Eye (tissue), 1 donor: ENCODE results near the gene SELENOP.
A peak's percentile ranks its signal among the peaks of the same experiment; 100 is the strongest.
"Not testable (repeated sequence)": the region's sequence is repeated elsewhere in the genome, so short reads cannot be mapped to it uniquely, and the experiment has no call there.

Source experiments
- DNase-seq: peaks from one replicate; pipeline ENCODE4 v3.0.0-alpha.2; 2015

The SELENOP gene

DNA sequence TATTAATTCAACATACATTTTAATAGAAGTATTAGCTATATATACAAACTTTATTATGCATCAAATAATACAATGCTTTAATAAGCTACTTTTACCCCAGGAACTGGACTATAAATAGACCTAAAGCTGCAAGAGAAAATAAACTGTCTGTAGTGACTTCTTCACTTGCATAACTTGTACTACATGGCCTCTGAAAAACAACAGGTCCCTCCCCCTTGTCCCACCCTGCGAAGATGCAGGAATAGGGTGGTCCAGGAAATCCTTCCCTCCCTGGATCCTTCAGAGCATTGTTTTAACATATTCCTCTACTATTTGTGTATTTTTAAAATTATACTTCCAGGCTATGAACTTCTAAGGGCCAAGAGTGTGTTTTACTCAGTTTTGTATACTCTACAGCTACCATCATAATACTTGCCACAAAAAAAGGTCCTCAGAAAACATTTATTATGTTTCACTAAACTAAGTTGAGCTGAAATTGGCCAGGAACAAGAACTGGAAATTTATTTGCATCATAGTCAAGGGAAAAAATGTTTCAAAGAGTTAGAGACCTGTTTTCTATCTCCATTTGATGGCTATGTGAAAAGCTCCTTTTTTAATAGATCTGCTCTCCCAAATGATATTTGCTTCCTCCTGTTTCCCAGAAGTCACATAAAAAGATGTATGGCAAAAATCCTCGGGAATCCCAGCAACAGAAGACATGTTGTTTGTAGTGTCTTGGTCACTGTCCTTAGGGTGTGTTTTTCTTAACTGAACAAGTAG is 15.2 kb upstream of the SELENOP start:
- DNase-seq, result no peak

DNA sequence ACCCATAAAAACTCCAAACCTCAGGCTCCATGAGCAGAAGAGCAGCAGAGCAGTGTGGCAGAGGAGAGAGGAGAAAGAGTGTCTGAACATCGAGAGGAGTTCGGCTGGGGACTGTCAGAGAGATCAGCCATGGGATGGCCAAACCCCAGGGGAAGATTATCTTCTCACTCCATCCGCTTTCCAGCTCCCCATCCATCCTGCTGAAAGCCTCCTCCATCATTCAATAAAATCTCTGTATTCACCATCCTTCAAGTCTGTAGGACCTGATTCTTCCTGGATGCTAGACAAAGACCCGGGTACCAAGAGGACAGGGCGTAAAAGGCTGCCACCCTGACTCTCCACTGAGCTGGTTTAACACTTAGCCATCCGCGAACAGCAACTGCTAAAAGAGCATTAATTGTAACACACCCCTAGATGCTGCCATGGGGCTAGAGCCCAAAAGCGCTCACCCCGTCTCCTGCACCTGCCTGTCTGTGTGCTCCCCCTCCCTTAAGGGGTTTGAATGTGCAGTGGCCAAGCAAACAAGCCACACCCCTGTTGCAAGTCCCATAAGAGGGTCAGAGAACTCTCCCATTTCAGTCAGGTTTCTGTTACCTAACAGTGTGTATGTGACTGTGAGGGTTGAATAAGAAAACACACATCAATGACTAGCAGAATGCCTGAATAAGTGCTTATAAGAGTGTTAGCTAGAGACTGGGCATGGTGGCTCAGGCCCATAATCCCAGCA is 13.9 kb upstream of the SELENOP start:
- no peak for DNase-seq

DNA sequence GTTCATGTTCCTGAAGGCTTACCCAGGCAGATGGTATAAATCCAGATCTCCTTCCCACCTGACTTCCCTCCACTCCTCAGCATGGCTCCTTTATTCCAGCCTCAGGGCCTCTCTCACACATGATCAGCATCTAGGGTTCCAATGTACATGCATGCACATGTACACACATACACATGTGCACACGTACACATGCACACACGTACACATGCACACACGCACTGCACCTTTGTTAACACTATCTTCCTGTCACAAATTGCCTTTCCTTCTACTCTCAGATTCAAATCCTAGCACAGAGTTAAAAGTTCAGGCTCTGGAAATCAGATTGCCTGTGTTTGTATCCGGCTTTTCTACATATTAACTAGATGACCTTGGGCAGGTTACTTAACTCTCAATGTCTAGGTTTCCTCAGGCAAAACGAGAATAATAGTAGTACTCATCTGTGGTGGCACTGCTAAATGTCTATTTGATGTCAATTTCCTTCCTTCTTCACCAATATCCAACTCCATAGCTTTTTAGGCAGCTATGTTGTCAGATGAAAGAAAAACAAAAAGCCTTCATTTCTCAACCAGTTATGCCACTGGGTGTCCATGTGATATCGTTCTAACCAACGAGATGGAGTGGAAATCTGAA is 12.8 kb upstream of the SELENOP start:
- no peak for DNase-seq

DNA sequence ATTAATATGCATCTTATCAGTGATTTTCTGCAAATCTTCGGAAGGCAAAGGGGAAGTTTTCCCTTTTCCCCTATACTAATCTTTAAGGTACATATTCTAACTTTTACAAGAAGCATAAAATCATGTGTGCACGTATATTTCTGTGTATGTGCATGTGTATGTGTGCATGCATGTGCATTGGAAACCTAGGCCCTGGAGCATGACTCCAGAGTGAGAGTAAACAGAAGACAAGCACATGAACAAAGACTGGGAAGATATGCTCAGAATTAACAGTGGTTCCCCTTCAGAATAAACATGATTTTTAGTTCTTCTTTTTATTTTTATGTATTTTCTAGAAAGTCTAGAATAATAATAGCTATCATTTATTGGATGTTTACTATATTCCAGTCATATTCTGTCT is 10.9 kb upstream of the SELENOP start:
- DNase-seq, result no peak

DNA sequence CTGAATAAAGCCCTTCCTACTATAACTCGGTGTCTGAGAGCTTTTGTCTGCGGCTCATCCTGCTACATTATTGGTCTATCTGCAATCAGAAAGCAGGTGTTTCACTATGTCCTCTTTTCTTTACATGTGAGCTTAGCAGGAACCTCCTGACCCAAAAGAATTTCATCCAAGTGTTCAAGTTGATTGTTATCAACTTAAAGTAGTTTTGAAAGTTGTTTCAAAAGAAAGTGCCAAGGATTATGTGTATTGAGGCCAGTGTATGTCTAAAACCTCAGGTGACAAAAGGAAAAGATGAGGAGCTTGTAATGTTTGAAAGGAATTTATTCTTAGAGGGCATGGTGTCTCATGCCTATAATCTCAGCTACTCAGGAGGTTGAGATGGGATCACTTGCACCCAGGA is 8.1 kb upstream of the SELENOP start:
- DNase-seq, result no peak

DNA sequence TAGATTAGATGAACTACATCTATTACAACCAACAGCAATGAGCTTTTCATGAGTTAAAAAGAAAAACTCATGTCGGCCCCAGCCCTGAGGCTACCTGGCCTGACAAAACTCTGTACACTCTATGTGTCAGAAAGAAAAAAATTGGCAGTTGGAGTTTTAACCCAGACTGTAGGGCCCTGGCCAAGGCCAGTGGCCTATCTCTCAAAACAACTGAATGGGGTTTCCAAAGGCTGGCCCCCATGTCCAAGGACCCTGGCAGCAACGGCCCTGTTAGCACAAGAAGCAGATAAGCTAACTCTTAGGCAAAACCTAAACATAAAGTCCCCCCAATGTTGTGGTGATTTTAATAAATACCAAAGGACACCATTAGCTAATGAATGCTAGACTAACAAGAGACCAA is 4.9 kb upstream of the SELENOP start:
- not testable (repeated sequence) for DNase-seq

DNA sequence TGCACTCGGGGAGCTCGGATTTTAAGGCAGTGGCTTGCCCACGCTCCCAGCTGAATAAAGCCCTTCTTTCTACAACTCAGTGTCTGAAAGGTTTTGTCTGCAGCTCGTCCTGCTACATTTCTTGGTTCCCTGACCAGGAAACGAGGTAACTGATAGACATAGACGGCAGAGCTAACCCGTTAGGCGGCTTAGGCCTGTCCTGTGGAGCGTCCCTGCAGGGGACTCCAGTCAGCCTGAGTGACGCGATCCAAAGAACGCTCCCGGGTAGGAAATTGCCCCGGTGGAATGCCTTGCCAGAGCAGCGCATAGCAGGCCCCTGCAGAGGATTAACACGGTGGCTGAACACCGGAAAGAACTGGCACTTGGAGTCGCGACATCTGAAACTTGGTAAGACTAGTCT is 1.8 kb upstream of the SELENOP start:
- DNase-seq, result peak; percentile 85

DNA sequence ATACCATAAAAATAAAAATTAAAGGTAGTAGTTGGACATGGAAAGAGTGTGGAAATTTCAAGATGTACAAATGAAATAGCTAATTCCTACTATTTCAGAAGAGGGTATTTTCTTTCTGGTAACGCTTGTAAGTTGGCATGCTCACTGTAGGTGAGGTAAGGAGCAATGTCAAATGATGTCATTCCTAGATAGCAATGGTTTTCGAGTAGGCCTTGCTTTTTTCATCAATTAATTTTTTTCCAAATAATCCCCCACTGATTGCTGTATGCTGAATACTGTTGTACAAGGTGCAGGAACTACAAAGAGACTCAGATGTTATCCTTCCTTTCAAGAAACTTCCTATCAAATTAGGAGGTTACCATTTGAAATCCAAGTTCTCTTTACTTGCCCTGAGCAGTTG is 928 bp upstream of the SELENOP start:
- peak; percentile 11 for DNase-seq

DNA sequence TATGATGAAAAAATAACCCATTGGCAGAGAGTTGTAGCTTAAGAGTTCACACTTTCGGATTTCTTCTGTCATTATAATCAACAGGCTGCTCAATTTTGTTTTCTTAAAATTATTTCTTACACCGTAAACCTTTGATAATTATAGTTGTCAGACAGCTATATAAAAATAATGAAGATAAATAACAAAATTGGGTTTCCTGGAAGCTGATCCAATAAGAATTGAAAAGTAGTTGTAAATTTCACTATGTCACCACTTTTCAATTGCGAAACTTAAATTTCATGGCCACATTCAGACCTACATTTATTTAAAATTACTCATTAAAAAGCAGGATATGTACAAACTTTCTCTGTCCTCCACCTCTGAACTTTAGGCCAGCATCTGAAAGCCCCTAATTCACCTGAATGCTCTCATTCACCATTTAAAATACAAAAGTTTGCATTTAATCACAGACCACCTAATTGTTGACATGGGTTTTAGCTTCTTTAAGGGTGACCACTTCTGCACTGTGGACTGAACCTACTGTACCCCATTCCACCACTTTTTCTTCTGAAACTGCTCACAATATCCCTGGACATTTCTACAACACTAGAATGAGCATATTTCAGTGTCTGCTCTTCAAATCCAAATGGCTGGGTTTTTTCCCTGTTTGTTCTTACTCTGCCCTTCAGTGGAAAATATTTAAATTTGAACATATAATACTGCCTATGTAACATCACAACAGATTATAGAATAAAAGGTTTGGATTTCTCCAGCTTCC is 680 bp downstream of the SELENOP start:
- DNase-seq, result no peak

DNA sequence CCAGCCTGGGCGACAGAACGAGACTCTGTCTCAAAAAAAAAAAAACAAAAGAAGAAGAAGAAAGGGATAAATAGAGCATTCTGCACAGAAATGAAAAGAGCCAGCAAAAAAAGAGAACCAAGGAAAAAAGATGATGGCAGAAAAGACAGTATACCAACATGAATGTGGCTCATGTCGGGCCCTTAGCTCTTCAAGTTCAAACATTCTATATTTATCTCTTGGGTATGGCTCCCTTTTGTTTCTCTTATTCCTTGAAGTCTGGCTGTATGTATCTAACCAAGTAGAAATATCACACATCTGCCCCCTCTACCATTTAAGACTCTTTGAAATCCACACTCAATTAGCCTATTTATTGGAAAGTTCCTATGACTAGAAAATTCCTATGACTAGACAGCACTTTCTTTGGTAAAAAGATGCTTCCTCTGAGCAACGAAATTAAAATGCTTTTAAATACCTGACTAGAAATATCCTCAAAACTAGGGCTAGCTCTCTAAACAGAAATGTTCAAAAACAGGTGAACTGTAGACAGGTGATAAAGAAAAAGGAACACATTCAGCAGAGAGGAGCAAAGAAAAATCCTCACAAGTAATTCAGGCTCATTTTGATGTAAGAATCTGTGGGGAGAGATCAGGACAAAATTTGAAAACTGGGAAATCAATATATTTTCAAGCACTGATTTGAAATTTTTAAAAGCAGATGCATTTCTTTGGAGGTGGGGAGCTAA is 2.6 kb downstream of the SELENOP start:
- no peak for DNase-seq

DNA sequence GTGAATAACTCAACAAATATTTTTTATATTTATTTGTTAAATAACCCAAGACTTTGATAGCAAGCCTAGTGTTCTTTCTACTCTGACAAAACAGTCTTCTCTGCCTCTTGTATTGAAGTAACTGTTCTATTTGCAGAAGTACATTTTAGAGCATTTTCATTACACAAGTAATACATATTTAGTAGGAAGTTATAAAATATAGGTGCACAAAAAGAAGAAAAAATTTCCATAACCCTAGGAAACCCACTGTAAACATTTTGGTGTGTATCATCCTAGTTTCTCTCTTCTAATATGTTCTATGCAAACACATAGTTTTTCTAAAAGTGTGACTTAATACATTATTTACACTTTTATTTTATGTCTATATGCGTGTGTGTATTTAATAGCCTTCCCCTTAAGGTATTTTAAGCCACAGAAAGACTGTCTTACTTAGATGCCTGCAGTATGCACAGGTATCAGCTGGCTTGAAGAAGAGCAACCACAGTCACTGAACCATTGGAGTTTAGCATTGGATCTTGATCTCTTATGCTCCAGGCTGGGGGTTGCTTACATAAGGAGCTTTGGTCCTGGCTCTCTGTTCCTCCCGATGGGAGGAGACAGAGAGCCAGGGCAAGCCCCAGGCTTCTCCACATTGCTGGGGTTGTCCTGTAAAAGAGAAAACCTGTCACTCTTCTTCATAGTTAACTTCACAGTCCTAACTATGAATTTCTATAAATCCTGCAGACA is 3.8 kb downstream of the SELENOP start:
- no peak for DNase-seq

DNA sequence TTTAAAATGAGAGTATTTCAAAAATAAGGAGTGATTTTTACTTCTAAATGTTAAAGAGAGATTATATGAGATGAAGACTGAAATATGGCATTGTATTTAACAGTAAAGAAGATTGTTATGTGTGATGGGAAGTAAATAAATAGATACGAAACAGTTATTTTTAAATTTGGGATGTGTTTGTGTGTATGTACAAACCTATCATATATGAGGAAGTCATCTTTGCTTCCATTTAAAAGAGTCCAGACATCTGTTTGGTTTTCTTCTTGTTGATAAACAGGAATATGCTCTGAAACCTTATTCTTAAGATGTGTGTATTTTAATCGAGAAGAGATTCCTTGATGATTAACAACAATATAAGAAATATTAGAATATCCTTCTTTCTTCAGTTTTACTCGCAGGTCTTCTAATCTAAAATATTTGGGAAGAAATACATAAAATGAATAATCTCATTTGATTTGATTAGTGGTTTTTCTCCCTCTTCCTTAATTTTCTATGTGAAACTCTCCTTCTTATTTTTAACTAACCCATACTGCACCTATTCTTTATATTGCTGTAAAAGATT is 4.9 kb downstream of the SELENOP start:
- no peak for DNase-seq

DNA sequence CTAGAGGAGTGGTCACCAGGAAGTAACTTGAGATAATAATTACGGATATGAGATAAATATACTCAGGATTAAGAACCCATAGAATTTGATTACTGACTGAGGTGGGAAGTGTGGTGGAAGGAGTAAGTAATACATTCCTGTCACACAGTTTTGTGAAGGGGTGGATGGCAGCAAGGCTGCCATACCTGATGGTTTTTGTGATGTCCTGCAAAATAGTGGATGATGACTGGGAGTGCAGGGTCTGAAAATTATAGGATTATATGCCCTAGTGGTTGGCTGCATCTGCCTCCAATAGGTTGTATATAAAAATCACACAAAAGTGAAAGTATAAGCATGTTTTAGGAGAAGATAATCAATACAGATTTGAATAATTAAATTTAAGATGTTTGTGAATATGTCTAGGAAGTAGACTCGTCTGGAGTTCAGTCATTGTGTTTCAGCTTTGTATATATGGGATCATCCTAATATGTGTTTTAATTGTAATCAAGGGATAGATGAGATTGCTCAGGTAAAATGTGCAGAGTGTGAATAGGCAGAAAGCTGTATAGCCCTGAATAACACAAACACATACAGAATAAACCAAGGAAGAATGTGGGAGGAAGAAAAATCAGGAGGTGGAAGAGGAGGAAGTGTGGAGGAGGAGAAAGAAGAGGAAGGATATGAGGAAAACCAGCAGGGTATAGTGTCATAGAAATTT is 5.5 kb downstream of the SELENOP start:
- no peak for DNase-seq

DNA sequence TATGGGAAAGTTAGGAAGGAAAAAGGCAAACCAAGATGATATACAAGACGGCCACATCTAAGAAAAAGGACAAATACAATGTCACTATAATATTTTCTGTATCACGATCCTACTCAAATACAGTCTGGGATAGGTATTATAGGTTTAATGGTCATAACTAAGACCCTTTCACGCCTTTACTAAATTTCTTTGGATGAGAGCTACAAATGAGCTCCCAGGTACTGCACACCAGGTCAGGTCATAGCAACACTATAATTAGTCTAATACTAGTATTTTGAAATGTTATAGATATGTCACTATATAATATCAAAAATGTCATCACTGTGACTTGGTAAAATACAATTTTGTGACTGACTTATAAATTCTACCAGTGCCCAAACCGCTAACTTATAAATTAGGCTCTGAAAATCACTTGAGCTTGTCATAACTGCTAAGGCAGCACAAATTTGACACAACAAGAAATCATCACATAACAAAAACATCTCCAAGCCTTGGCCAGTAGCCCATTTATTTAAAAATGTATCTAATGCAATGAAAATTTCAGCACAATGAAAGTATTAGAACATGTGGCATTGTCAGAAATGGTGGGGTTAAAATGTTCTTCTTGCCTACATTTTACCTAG is 6.9 kb downstream of the SELENOP start:
- DNase-seq, result no peak

DNA sequence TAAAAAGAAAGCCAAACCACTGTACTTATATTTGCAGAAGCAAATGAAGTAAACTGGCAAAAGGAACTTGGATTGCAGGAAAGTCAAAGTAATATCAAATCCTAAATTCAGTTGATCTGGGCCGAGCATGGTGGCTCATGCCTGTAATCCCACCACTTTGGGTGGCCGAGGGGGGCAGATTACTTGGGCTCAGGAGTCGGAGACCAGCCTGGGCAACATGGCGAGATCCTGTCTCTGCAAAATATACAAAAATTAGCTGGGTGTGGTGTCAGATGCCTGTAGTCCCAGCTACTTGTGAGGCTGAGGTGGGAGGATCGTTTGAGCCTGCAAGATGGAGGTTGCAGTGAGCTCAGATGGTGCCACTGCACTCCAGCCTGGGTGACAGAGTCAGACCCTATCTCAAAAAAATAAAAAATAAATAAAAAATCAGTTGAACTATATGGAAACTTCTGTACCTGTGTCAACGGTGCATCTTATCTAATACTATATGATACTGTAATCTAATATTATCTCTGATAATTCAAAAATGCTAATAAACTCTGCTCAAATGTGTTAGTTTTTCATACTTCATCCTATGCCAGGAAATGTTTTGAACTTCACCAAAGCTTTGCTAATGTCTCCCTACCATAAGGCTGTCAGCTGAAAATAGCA is 10.1 kb downstream of the SELENOP start:
- no peak for DNase-seq

DNA sequence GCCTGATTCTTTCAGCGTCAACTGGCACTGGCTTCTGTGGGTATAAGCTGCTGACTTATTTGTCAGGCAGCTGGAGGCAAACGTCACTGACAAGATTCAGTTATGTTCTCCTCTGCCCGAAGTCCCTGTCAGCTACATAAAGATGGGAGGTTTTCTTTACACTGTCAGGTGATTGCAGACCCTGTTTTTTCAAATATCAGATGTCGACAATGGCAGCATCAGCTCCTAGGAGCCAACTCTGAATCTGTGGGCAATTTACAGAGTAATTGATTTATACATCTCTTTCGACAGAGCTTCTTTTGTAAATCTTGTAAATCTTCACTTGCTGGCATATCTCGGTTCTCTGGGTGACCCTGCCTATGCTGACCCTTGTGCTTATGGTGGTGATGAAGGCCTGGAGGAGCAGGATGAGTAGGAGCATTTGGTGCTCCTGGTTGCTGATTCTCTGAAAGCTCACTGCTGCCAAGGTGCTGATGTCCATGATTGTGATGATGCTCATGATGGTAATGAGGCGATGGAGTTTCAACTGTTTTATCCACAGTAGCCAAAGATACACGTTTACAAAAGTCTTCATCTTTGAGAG is 10.9 kb downstream of the SELENOP start:
- no peak for DNase-seq

DNA sequence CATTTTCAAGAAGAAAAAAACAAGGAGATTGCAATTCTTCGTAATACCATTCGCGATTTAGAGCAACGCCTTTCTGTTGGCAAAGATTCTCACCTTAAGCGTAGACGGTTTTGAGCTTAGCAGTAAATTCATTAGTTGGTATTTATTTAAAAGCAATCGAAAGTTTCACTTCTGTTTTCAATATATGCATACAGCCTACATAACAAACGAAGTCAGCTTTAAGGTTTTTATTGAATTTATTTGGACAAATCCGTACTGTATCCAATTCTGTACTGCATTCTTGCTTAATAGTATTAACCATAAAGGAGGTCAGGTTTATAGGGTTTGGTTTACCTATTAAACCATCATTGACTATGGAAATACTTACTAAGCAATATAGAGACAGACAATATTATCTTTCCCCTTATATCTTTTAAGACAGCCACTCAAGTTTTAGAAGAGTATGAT is 12.0 kb downstream of the SELENOP start:
- DNase-seq, result no peak

DNA sequence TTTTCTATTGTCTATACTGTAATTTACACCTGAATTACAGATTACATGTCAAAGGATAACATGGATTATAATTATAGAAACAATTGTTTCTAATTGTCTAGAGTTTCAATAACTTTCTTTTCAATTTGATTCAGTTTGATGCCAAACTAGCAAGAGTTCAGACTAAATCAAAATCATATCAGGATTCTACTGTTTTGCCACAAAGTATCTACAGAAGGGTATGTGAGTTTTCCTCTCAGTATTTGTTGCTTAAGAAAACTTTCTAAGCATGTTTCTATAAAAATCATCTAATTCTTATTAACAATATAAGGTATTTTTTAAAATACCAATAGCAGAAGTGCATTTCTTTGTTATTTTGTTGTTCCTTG is 12.5 kb downstream of the SELENOP start:
- no peak for DNase-seq
